ENCODE data around the gene ZNF408. TPM values are rescaled to one million over a fixed set of nuclear protein-coding genes. Genes with fewer than 3 reads are reported as not detected.

ZNF408 gene
- total and polyA plus RNA-seq, 2 experiments from 2014 or later = 6.1 to 17.2 TPM

- no peak overlapping the region for H3K27ac ChIP-seq (ENCODE audit: low read depth)
- peaks cover 47% of the 10 kb centered on the region; the same call in 2 of the 3 replicates for H3K36me3 Mint-ChIP-seq (ENCODE audit: low read depth)
- peaks cover 27% of the 10 kb centered on the region for H3K36me3 ChIP-seq (ENCODE audit: insufficient read depth)
These were observed 35.5 kb upstream of the ZNF408 start for GRCh38 chr11:46665356-46665755.

More at GRCh38 chr11:46665356-46665755, 35.5 kb upstream of the ZNF408 start:
- Histone ChIP-seq H3K4me2 (no peak overlapping the region), H3K4me1 (ENCODE audit: insufficient read depth) (no peaks in the 10 kb centered on the region), H3K27me3 (ENCODE audit: insufficient read depth) (no peaks in the 10 kb centered on the region), H2AFZ (no peak overlapping the region), H4K20me1 (replicated peaks; ENCODE audit: insufficient read depth) (peaks cover 4% of the 10 kb centered on the region), H3F3A (replicated peaks; ENCODE audit: low read depth) (0 out of 2 replicates have a peak, but pooled peaks cover 3% of the 10 kb centered on the region), H3K4me3 (no peak overlapping the region), H3K9me2 (ENCODE audit: insufficient read depth) (no peaks in the 10 kb centered on the region), H3K79me2 (replicated peaks; ENCODE audit: insufficient read depth) (no peaks in the 10 kb centered on the region)
- no peaks in the 10 kb centered on the region for H3K9me3 Mint-ChIP-seq
- H3K4me3 Mint-ChIP-seq = no peak overlapping the region
- ATAC-seq = no peak
- DNase-seq (ENCODE audit: low spot score) = no peak
- no peak overlapping the region for H3K27ac Mint-ChIP-seq
- peaks cover 1% of the 10 kb centered on the region for H3K27me3 Mint-ChIP-seq (ENCODE audit: insufficient read depth, low read depth, poor library complexity)
- no peaks in the 10 kb centered on the region for H3K4me1 Mint-ChIP-seq
- no peak for TF ChIP-seq ZNF462 (CRISPR knock-in tag; IDR thresholded peaks at IDR 0.05)
- TF ChIP-seq JUNB (IDR thresholded peaks at IDR 0.05; ENCODE audit: unreplicated experiment) = no peak

All from GM23338 (cell line).